Prostate gland (tissue), 2 donors: ENCODE data around the gene VPS39. TPM values are rescaled to one million over a fixed set of nuclear protein-coding genes. Genes with fewer than 3 reads are reported as not detected.
"Not testable (repeated sequence)": the region's sequence is repeated elsewhere in the genome, so short reads cannot be mapped to it uniquely, and the experiment has no call there.

Source experiments
- DNase-seq: peaks from one replicate; pipeline ENCODE4 v3.0.0-alpha.2; 2019; ENCODE audit warnings: low spot score
- H3K27ac ChIP-seq, 2 donors: fragments of 200-600 bp; sonication (generic); 2 replicates each; pipeline ENCODE4 v1.5.1; 2017 to 2019
- H3K27me3 ChIP-seq: fragments of 200-600 bp; sonication (generic); replicated peaks from 2 replicates; pipeline ENCODE4 v1.5.1; 2019; ENCODE audit not compliant: insufficient read depth
- H3K36me3 ChIP-seq, 2 donors: fragments of 200-600 bp; sonication (generic); 1 replicate in 1 of 2; 2 replicates in 1 of 2; pipeline versions ENCODE4 v1.5.1 to v1.8.1; 2017 to 2019
- H3K4me1 ChIP-seq: fragments of 200-600 bp; sonication (generic); replicated peaks from 2 replicates; pipeline ENCODE4 v1.5.1; 2019
- H3K4me3 ChIP-seq, 2 donors: fragments of 200-600 bp; sonication (generic); 2 replicates each; pipeline ENCODE4 v1.5.1; 2017 to 2019
- H3K9me3 ChIP-seq: fragments of 200-600 bp; sonication (generic); 2 replicates; pipeline ENCODE4 v1.5.1; 2017
- CTCF ChIP-seq, 4 experiments: fragments of 200-600 bp in 2 of 4; fragments of 450-650 bp in 2 of 4; sonication (generic) in 2 of 4; IDR thresholded peaks; 1 replicate in 3 of 4; 2 replicates in 1 of 4; pipeline ENCODE4 v1.5.1; 2016 to 2019; ENCODE audit warnings: antibody characterized with exemption in 4 of 4, mild to moderate bottlenecking in 2 of 4, moderate library complexity in 2 of 4
- POLR2A ChIP-seq: fragments of 450-650 bp; IDR thresholded peaks from one replicate; pipeline ENCODE4 v1.6.1; 2016; ENCODE audit warnings: antibody characterized with exemption, mild to moderate bottlenecking
- POLR2AphosphoS5 ChIP-seq: sonication (generic); formaldehyde crosslinking; IDR thresholded peaks from one replicate; pipeline ENCODE4 v1.6.1; 2017; ENCODE audit warnings: antibody characterized with exemption
- WGBS: methylation state at CpG from one replicate; pipeline ENCODE4 v1.1.5; 2018; 5-methylcytosine and 5-hydroxymethylcytosine counted together
- intact Hi-C: fragments of 100-400 bp; cut with DNase I; formaldehyde crosslinking; loops from one replicate; pipeline ENCODE4 v1.14.2; 2022
- total RNA-seq, 2 donors: library from RNA; depleted of rRNA; stranded (reverse); fragments of >200 nt; gene quantifications; one replicate each; pipeline ENCODE4 v1.1.0, GENCODE V29; 2016

Gene VPS39
- total RNA-seq, 2 donors from 2014 or later, result 76.2 to 111 TPM

- TF ChIP-seq POLR2A, result no peak
- TF ChIP-seq CTCF (IDR thresholded peaks at IDR 0.05), result no peak
- TF ChIP-seq POLR2AphosphoS5, result no peak
- no peak for DNase-seq
- Histone ChIP-seq H3K36me3 (peaks cover 0 to 4% of the 10 kb centered on the region in 2 donors), H3K4me3 (no peak overlapping the region), H3K27ac (no peak overlapping the region), H3K27me3 (no peaks in the 10 kb centered on the region), H3K4me1 (no peaks in the 10 kb centered on the region), H3K9me3 (no peaks in the 10 kb centered on the region)
- WGBS, result 85% methylated on average over 2 of the region's 2 CpGs
- intact Hi-C loops, result no loop called here
Measured at GRCh38 chr15:42233107-42233506, 25.0 kb upstream of the VPS39 start.

- Histone ChIP-seq H3K4me3 (no peak overlapping the region), H3K36me3 (peaks cover 0 to 4% of the 10 kb centered on the region in 2 donors), H3K27ac (no peak overlapping the region), H3K9me3 (no peaks in the 10 kb centered on the region), H3K4me1 (peaks cover under 1% of the 10 kb centered on the region), H3K27me3 (no peaks in the 10 kb centered on the region)
- intact Hi-C loops, result no loop called here
- TF ChIP-seq CTCF (IDR thresholded peaks at IDR 0.05) (no peak), POLR2AphosphoS5 (no peak), POLR2A (no peak)
- 78% methylated on average over 5 of the region's 5 CpGs for WGBS
- no peak for DNase-seq
Measured at GRCh38 chr15:42232606-42233005, 24.5 kb upstream of the VPS39 start.

- Histone ChIP-seq H3K27ac (no peak overlapping the region), H3K4me1 (peaks cover 3% of the 10 kb centered on the region), H3K27me3 (no peaks in the 10 kb centered on the region), H3K4me3 (no peak overlapping the region), H3K9me3 (no peaks in the 10 kb centered on the region), H3K36me3 (peaks cover 1 to 4% of the 10 kb centered on the region in 2 donors)
- TF ChIP-seq CTCF (IDR thresholded peaks at IDR 0.05) (no peak), POLR2AphosphoS5 (no peak), POLR2A (no peak)
- DNase-seq, result no peak
- WGBS, result 98% methylated on average over 1 of the region's 1 CpG
- intact Hi-C loops, result no loop called here
Measured at GRCh38 chr15:42231088-42231487, 23.0 kb upstream of the VPS39 start.

- H3K4me1 ChIP-seq, intact Hi-C loops, H3K27me3 ChIP-seq, H3K9me3 ChIP-seq, DNase-seq, H3K4me3 ChIP-seq, H3K36me3 ChIP-seq: not testable (repeated sequence)
- peak overlapping the region in 1 of 2 donors; percentile 25 for H3K27ac ChIP-seq
- 84% methylated on average over 5 of the region's 5 CpGs for WGBS
Measured at GRCh38 chr15:42228981-42229380, 20.9 kb upstream of the VPS39 start.

GRCh38 chr15:42228036-42228435, 19.9 kb upstream of the VPS39 start:
- 23% methylated on average over 1 of the region's 1 CpG for WGBS
- H3K36me3 ChIP-seq, result peaks cover 4% of the 10 kb centered on the region in 2 donors

More at GRCh38 chr15:42228036-42228435, 19.9 kb upstream of the VPS39 start:
- Histone ChIP-seq H3K4me3 (no peak overlapping the region), H3K9me3 (no peaks in the 10 kb centered on the region), H3K27ac (peak overlapping the region; percentile 10 to 25), H3K4me1 (peaks cover 3% of the 10 kb centered on the region), H3K27me3 (no peaks in the 10 kb centered on the region)
- no peak for TF ChIP-seq POLR2A
- no peak for TF ChIP-seq POLR2AphosphoS5
- TF ChIP-seq CTCF (IDR thresholded peaks at IDR 0.05), result no peak
- DNase-seq, result no peak
- intact Hi-C loops, result no loop called here
